NT2/D1 (cell line): ENCODE measurements around the gene ERMARD.

Source experiments
- DNase-seq: peaks from one replicate; pipeline ENCODE4 v3.0.0-alpha.2; 2011; ENCODE audit warnings: low read depth, low spot score
- H3K27me3 ChIP-seq: 2 replicates; pipeline ENCODE4 v1.6.0; 2011; ENCODE audit warnings: mild to moderate bottlenecking; ENCODE audit not compliant: insufficient read length, insufficient read depth
- H3K36me3 ChIP-seq: 2 replicates; pipeline ENCODE4 v1.6.1; 2011; ENCODE audit warnings: mild to moderate bottlenecking, low read length, mixed read lengths; ENCODE audit not compliant: insufficient read depth, insufficient read length
- H3K4me1 ChIP-seq: 2 replicates; pipeline ENCODE4 v1.5.1; 2011; ENCODE audit not compliant: insufficient read depth, insufficient read length
- H3K4me3 ChIP-seq: 2 replicates; pipeline ENCODE4 v1.5.1; 2011; ENCODE audit warnings: low read depth; ENCODE audit not compliant: insufficient read length
- H3K9ac ChIP-seq: 2 replicates; pipeline ENCODE4 v1.6.0; 2011; ENCODE audit warnings: low read depth; ENCODE audit not compliant: insufficient read length
- H3K9me3 ChIP-seq: 2 replicates; pipeline ENCODE4 v1.5.1; 2011; ENCODE audit warnings: mild to moderate bottlenecking, low read length; ENCODE audit not compliant: insufficient read depth
- SUZ12 ChIP-seq: IDR thresholded peaks from 2 replicates; pipeline ENCODE4 v1.6.1; 2011; ENCODE audit not compliant: insufficient read length, insufficient read depth; ENCODE audit errors: extremely low read depth
- YY1 ChIP-seq: IDR thresholded peaks from 2 replicates; pipeline ENCODE4 v1.6.1; 2011; ENCODE audit not compliant: insufficient read length, insufficient read depth
- ZNF274 ChIP-seq: IDR thresholded peaks from 2 replicates; pipeline ENCODE4 v1.6.1; 2011; ENCODE audit warnings: mild to moderate bottlenecking, low read depth, low read length

ERMARD gene

DNA sequence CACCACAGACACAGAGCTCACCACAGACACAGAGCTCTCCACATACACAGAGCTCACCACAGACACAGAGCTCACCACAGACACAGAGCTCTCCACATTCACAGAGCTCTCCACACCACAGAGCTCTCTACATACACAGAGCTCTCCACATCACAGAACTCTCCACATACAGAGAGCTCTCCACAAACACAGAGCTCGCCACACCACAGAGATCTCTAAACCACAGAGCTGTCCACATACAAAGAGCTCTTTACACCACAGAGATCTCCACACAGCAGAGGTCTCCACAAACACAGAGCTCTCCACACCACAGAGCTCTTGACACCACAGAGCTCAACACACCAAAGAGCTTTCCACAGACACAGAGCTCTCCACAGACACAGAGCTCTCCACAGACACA, 55.8 kb downstream of the ERMARD start:
- TF ChIP-seq SUZ12 (no peak), YY1 (no peak), ZNF274 (no peak)
- Histone ChIP-seq H3K4me1 (no peaks in the 10 kb centered on the region), H3K9ac (no peak overlapping the region), H3K9me3 (peaks cover 2% of the 10 kb centered on the region; the same call in 1 of the 2 replicates), H3K36me3 (no peaks in the 10 kb centered on the region), H3K4me3 (no peak overlapping the region), H3K27me3 (no peaks in the 10 kb centered on the region)
- no peak for DNase-seq

DNA sequence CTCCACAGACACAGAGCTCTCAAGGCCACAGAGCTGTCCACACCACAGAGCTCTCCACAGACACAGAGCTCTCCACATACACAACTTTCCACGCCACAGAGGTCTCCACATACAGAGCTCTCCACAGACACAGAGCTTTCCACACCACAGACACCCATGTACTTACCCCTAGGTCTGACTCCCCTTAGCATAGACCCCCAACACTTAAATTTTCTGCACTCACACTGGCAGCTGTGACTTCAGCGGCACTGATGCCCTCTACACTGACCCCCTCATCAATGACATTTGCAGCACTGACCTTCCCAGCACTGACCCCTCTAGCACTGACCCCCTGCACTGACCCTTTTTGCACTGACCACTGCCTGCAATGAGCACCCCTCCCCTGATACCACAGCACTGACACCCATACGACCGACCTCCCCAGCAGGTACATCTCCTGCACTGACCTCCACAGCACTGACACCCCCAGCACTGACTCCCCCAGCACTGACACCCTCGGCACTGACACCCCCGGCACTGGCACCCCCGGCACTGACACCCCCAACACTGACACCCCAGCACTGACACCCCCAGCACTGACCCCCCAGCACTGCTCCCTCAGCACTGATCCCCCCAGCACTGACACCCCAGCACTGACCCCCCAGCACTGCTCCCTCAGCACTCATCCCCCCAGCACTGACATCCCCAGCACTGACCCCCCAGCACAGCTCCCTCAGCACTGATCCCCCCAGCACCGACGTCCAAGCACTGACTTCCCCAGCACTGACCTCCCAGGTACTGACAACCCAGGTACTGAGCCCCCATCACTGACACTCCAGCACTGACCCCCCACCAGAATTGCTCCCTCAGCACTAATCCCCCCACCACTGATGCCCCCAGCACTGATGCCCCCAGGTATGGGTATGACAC, 56.5 kb downstream of the ERMARD start:
- H3K4me1 ChIP-seq = no peaks in the 10 kb centered on the region
- no peaks in the 10 kb centered on the region for H3K27me3 ChIP-seq
- TF ChIP-seq YY1 = no peak
- TF ChIP-seq SUZ12 = no peak
- TF ChIP-seq ZNF274 = no peak

GRCh38 chr6:169808608-169808967, 57.2 kb downstream of the ERMARD start:
- no peak overlapping the region for H3K9ac ChIP-seq
- H3K4me1 ChIP-seq = no peaks in the 10 kb centered on the region
- no peak overlapping the region for H3K4me3 ChIP-seq
- no peaks in the 10 kb centered on the region for H3K27me3 ChIP-seq
- H3K9me3 ChIP-seq = no peaks in the 10 kb centered on the region
- H3K36me3 ChIP-seq = no peaks in the 10 kb centered on the region
- DNase-seq = no peak
- no peak for TF ChIP-seq YY1
- no peak for TF ChIP-seq SUZ12
- TF ChIP-seq ZNF274 = no peak

More for the DNA sequence above, 56.5 kb downstream of the ERMARD start:
- Histone ChIP-seq H3K4me3 (no peak overlapping the region), H3K9ac (no peak overlapping the region), H3K9me3 (no peaks in the 10 kb centered on the region), H3K36me3 (no peaks in the 10 kb centered on the region)
- no peak for DNase-seq

DNA sequence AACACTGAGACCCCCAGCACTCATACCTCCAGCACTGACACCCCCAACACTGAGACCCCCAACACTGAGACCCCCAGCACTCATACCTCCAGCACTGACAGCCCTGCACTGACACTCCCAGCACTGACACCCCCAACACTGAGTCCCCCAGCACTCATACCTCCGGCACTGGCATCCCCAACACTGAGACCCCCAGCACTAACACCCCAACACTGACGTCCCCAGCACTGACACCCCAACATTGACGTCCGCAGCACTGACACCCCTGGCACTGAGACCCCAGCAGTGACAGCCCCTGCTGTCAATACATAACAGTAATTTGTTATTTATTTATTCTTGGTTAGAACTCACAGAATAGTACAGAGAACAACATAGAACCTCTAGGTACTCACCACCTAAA, 58.0 kb downstream of the ERMARD start:
- no peaks in the 10 kb centered on the region for H3K27me3 ChIP-seq
- H3K4me1 ChIP-seq = no peaks in the 10 kb centered on the region
- no peak for DNase-seq
- no peaks in the 10 kb centered on the region for H3K9me3 ChIP-seq
- no peak for TF ChIP-seq SUZ12
- TF ChIP-seq YY1 = no peak
- TF ChIP-seq ZNF274 = no peak
- H3K9ac ChIP-seq = no peak overlapping the region
- no peaks in the 10 kb centered on the region for H3K36me3 ChIP-seq
- H3K4me3 ChIP-seq = no peak overlapping the region

- H3K4me1 ChIP-seq = no peaks in the 10 kb centered on the region
- H3K27me3 ChIP-seq = no peaks in the 10 kb centered on the region
- no peaks in the 10 kb centered on the region for H3K9me3 ChIP-seq
- no peak for DNase-seq
- H3K36me3 ChIP-seq = no peaks in the 10 kb centered on the region
- TF ChIP-seq SUZ12 (no peak), ZNF274 (no peak), YY1 (no peak)
- H3K9ac ChIP-seq = no peak overlapping the region
- no peak overlapping the region for H3K4me3 ChIP-seq
These were observed 58.9 kb downstream of the ERMARD start for GRCh38 chr6:169810066-169810989.

DNA sequence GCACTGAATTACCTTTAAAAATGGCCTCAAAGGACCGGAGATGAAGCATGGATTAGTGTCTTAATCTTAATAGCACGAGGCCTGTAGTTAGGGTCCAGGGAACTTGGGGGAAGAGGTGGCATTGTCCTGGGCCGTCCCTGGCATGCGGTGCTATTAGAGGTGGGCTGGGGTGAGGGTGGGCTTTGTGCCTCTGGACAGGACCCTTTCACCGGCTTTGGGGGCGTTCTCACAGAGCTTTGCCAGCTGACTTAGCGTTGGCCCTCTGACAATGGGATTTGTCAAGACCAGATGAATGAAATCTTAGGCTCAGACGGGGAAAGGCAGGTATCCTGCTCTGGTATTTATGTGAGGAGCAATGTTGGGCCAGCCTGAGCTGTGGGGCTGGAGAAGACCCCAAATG, 59.6 kb downstream of the ERMARD start:
- no peaks in the 10 kb centered on the region for H3K27me3 ChIP-seq
- H3K9ac ChIP-seq = no peak overlapping the region

More for the DNA sequence above, 59.6 kb downstream of the ERMARD start:
- Histone ChIP-seq H3K4me1 (no peaks in the 10 kb centered on the region), H3K9me3 (no peaks in the 10 kb centered on the region), H3K36me3 (no peaks in the 10 kb centered on the region), H3K4me3 (no peak overlapping the region)
- DNase-seq = no peak
- no peak for TF ChIP-seq ZNF274
- no peak for TF ChIP-seq SUZ12
- TF ChIP-seq YY1 = no peak
